ENCODE data around the gene SP6.

DNA sequence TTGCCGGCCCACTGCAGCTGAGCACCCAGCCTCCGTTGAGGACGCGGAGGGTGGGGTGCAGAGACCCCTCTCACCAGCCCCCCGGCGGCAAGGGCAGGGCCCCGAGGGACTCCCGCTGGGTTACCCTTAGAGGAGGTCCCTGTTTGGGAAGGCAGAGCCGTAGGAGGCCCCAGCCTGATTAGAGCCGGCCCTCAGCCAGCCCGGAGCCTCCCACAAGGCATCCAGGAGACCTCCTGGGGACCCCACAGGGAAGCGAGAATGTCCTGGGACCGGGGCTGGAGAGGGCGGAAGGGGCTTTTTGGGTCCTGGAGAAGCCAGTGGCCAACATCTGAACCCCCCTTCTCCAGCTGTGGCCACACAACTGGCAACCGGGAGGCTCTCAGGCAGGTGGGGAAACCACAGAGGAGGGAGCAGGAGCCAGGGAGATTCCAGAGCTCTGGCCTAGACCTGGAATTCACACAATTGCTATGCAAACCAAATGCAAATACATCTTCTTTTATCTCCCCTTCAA lies 21.7 kb upstream of the SP6 start:
- TF ChIP-seq TEAD4 (CRISPR knock-in tag; IDR thresholded peaks at IDR 0.05) (no peak), ZNF138 (CRISPR knock-in tag; conservative IDR thresholded peaks at IDR 0.05) (no peak), JAZF1 (CRISPR knock-in tag; IDR thresholded peaks at IDR 0.05) (no peak), ZNF317 (CRISPR knock-in tag; IDR thresholded peaks at IDR 0.05; ENCODE audit: borderline replicate concordance, low read depth) (no peak), ETV6 (CRISPR knock-in tag; IDR thresholded peaks at IDR 0.05) (no peak), CBFB (CRISPR knock-in tag; IDR thresholded peaks at IDR 0.05; ENCODE audit: low read depth) (no peak), FOXP1 (CRISPR knock-in tag; IDR thresholded peaks at IDR 0.05; ENCODE audit: borderline replicate concordance) (no peak)
- TF ChIP-seq, protein P1, sequence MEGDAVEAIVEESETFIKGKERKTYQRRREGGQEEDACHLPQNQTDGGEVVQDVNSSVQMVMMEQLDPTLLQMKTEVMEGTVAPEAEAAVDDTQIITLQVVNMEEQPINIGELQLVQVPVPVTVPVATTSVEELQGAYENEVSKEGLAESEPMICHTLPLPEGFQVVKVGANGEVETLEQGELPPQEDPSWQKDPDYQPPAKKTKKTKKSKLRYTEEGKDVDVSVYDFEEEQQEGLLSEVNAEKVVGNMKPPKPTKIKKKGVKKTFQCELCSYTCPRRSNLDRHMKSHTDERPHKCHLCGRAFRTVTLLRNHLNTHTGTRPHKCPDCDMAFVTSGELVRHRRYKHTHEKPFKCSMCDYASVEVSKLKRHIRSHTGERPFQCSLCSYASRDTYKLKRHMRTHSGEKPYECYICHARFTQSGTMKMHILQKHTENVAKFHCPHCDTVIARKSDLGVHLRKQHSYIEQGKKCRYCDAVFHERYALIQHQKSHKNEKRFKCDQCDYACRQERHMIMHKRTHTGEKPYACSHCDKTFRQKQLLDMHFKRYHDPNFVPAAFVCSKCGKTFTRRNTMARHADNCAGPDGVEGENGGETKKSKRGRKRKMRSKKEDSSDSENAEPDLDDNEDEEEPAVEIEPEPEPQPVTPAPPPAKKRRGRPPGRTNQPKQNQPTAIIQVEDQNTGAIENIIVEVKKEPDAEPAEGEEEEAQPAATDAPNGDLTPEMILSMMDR (IDR thresholded peaks at IDR 0.05) = no peak
- TF ChIP-seq, protein P2, sequence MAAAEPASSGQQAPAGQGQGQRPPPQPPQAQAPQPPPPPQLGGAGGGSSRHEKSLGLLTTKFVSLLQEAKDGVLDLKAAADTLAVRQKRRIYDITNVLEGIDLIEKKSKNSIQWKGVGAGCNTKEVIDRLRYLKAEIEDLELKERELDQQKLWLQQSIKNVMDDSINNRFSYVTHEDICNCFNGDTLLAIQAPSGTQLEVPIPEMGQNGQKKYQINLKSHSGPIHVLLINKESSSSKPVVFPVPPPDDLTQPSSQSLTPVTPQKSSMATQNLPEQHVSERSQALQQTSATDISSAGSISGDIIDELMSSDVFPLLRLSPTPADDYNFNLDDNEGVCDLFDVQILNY (CRISPR knock-in tag; IDR thresholded peaks at IDR 0.05) = no peak
- TF ChIP-seq, protein P3, sequence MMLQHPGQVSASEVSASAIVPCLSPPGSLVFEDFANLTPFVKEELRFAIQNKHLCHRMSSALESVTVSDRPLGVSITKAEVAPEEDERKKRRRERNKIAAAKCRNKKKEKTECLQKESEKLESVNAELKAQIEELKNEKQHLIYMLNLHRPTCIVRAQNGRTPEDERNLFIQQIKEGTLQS (CRISPR knock-in tag; conservative IDR thresholded peaks at IDR 0.05) = no peak
- TF ChIP-seq, protein P4, sequence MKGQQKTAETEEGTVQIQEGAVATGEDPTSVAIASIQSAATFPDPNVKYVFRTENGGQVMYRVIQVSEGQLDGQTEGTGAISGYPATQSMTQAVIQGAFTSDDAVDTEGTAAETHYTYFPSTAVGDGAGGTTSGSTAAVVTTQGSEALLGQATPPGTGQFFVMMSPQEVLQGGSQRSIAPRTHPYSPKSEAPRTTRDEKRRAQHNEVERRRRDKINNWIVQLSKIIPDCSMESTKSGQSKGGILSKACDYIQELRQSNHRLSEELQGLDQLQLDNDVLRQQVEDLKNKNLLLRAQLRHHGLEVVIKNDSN (CRISPR knock-in tag; IDR thresholded peaks at IDR 0.05) = no peak

Measured in WTC11 (cell line).